CD1c-positive myeloid dendritic cell (primary cell): ENCODE measurements around the gene PPFIA3.
A peak's percentile ranks its signal among the peaks of the same experiment; 100 is the strongest.

Source experiments
- DNase-seq: peaks from one replicate; pipeline ENCODE4 v3.0.0-alpha.2; 2016; ENCODE audit errors: extremely low spot score

PPFIA3 gene

DNA sequence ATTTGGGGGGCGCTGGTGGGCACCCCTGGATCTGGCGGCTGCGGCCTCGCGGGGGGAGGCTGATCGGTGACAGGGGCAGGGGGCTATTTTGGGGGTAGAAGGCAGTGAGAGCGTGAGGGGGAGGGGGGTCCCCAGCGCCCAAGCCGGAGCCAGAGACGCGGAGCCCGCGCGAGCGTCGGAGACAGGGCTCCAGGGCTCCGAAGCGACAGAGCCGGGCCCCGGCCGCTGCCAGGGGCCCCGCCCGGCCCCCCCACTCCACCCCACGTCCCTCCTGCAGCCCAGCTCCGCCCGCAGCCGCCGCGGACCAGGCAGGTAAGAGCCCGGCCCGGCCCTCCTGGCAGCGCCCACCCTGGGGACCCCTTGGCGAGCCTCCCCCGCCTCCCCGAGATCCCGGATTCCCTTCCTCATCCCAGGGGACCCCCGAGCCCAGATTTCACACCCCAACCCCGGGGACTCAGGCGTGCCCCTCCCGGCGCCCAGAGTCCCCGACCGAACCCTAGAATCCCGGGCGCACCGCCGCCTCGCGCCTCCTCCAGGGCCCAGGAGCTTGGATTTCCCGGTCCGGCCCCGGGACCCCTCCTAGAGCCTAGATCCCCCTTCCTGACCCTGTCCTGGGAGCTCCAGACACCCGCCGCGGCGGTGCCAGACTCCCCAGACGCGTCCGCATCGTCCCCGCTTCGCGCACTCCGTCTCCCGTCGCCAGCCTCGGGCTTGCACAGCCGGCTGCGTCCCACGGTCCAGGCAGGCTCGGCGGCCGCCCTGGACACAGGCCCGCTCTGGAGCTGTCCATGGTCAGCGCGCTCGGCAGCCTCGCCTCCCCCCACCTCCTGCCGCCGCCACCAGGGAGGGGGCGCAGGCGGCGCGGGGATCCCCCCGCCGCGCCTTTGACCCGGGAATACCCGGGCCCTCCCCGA is at the start of gene PPFIA3:
PPFIA3 (plus strand) TSS at position 134 of the 914 bp plus-strand sequence. CDS start 8,330 bp downstream, outside the sequence.
- DNase-seq = peak; percentile 46

DNA sequence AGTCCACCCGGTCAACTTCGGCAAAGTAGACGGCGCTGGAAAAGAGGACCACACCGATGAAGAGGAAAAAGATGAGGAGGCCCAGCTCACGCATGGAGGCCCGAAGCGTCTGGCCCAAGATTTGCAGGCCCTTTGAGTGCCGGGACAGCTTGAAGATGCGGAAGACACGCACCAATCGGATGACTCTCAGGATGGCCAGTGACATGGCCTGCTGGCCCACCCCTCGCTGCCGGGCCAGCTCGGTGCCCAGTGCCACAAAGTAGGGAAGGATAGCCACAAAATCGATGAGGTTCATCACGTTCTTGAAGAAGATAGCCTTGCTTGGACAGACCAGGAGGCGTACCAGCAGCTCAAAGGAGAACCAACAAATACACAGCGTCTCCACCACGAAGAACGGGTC is 48.9 kb upstream of the PPFIA3 start:
- no peak for DNase-seq

DNA sequence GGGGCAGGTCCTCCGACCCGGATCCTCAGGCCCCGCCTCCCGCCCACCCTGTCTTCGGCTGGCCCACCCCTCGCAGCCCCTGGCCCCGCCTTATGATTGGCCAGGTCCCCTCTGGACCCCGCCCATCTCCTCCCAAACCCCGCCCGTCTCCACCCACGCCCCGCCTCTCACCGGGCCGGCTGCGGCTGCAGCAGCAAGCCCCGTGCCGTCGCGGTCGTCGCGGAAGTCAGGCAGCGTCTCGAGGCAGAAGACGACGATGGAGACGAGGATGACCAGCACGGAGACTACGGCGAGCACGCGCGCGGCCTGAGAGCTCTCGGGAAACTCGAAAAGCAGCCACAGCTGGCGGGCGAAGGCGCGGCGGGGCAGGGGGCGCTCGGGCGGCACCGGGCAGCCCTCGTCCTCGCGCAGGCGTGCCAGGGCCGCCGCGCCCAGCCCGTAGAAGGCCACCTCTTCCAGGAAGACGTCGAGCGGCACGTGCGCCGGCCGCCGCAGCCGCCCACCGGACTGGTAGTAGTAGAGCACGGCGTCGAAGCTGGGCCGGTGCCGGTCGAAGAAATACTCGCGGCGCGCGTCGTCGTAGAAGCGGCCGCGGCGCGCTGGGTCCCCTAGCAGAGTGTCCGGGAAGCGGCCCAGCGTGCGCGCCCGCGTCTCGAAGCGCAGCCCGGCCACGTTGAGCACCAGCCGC is 47.3 kb upstream of the PPFIA3 start:
- peak; percentile 19 for DNase-seq

DNA sequence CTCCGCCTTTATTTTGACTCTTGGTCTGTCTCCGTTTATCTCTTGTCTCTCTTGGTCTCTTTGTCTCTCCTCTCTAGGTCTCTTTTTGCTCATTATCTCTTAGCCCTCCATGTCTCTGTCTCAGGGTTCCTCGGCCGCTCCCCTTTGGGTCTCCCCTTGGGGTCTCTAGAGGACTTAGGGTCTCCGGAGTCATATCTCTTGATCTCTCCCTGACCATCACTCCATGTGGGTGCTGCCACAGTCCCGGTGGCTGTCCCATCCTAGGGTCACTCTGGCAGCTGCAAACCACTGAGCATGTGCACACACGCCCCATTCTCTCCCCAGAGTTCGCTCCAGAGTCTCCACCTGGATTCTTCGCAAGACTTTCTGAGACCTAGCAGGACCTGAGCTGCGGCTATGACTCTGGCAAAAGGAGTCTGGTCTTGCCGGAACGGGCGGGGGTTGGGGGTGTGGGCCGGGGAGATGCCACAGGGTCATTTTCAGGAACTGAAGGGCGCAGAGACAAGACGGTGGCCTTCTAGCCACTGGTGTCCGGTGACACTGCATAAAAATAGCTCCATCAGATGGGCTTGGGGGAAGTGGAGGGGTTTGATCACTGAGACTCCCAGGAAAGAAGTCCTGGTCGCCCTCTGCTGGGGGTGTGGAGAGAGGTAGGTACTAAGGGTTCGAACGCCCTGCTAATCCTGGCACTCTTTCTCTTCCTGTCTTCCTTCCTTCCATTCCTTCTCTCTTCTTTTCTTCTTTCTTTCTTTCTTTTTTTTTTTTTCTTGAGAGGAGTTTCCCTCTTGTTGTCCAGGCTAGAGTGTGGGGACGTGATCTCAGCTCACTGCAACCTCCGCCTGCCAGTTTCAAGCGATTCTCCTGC is 45.6 kb upstream of the PPFIA3 start:
- peak; percentile 42 for DNase-seq

DNA sequence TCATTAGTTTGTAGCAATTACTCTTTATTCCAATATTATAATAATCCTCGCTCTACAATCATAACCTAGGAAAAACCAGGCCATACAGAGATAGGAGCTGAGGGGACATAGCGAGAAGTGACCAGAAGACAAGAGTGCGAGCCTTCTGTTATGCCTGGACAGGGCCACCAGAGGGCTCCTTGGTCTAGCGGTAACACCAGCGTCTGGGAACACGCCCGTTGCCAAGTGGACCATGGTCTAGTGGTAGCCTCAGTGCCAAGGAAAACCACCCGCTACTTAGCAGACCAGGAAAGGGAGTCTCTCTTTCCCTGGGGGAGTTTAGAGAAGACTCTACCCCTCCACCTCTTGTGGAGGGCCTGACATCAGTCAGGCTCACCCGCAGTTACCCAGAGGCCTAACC is 44.5 kb upstream of the PPFIA3 start:
- peak; percentile 15 for DNase-seq

DNA sequence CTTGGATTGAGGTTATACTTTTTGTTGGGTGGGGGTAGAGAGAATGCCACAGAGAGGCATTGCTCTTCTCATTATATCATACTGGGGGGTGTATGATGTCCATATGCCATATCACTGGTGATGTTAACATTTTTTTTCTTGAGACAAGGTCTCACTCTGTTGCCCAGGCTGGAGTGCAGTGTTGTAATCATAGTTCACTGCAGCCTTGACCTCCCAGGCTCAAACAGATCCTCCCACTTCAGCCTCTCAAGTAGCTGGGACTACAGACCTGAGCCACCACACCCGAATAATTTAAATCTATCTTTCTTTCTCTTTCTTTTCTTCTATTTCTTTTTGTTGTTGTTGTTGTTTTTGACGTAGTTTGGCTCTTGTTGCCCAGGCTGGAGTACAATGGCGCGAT is 39.0 kb upstream of the PPFIA3 start:
- DNase-seq = no peak

DNA sequence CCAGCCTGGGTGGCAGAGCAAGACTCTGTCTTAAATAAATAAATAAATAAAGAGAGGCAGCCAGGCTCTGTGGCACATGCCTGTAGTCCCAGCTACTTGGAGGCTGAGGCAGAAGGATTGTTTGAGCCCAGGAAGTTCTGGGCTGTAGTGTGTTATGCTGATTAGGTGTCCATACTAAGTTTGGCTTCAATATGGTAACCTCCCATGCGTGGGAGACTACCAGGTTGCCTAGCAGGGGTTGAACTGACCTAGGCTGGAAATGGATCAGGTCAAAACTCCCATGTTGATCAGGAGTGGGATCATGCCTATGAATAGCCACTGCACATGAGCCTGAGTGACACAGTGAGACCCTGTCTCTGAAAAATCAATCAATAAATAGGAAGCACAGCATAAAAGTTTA is 38.1 kb upstream of the PPFIA3 start:
- DNase-seq = no peak

DNA sequence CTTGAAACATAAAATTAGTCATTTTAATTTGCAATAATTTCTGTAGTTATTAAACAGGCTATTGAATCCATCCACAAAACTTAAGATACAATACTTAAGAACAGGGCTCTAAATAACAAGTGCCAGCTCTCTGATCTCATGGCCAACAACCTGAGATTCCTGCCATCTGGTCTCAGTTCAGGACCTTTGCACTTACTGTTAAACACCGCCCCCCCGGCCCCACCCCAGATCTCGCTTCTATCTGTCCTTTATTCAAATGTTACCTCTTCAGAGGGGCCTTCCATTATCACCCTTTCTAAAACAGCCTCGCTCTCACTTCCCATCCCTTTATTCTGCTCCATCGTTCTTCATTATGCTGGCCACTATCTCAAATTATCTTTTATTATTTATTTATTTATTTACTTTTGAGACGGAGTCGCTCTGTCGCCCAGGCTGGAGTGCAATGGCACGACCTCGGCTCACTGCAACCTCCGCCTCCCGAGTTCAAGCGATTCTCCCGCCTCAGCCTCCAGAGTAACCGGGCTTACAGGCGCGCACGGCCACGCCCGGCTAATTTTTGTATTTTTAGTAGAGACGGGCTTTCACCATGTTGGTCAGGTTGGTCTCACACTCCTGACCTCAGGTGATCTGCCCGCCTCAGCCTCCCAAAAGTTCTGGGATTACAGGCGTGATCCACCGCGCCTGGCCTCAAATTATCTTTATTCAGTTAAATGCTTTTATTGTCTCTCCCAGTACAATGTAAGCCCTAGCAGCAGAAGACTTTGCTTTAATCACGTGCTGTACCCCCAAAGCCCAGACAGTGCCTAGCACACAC is 34.9 kb upstream of the PPFIA3 start:
- DNase-seq = no peak

DNA sequence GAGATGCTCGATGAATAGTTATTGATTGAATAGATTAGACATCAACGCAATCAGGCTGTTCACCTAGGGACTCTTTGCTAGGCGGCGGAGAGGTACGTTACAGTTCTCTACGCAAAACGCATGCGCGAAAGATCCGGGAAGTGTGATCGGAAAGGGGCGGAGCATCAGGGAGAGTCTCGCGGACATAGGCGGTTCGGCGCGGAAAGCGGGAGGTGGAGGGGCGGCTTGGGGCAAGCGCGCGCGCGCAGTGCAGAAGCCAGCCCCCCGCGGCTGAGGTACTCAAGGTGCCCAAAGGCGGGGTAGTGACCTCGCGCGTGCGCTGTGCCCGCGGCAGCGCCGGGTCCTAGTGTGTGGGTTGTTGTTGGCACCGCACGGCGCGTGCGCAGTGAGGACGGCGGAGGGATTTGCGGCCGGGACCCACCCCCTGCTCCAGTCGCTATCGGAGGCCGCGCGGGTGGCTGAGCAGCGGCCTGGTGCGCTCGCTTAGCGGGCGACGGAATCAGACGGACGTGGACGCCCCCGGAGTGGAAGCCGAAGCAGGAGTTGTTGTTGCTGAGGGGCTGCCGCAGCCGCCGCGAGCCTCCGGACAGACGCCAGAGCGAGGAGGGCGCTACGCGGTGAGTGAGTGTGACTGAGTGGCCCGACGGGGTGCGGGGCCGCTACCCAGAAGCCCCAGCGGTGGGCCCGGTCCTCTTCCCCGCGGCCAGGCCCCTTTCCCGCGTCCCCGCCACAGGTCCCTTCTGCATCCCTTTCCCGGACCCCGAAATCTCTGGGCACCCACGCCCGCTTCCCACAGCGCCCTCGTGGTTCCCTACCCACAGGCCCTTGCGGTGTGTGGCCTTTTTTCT is 34.1 kb upstream of the PPFIA3 start, which contains the start of gene SNRNP70:
SNRNP70 (plus strand) TSS at position 432 of the 848 bp plus-strand sequence. CDS start 964 bp downstream, outside the sequence.
- peak; percentile 99 for DNase-seq

DNA sequence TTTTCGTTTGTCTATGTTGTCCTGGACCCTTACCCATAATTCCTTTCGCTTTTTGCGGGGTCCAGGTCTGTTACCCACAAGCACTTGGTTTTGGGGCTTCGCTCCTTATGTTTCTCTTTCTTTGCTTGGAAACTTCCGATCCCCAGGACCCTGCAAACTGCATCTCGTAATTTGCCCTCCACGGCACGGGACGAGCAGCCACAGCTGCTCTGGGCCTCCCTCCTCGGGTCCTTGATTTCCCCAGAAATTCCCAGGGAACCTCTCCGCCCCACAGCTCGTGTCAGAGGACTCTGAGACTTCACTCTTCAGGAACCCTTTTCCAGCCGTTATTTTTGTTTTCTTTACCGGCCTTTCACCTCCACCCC is 33.5 kb upstream of the PPFIA3 start:
- no peak for DNase-seq

DNA sequence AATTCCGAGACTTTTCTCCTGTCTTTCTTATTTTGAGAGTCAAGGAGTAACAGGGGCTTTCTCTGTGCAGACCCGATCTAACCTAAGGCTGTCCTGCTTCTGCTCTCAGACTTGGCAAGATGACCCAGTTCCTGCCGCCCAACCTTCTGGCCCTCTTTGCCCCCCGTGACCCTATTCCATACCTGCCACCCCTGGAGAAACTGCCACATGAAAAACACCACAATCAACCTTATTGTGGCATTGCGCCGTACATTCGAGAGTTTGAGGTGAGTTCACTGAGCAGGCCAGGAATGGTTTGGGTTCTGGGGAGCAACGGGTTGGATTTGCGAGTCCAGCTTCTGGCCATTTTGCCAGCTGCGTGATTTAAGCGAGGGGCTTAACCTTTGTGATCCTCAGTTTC is 33.0 kb upstream of the PPFIA3 start:
- DNase-seq = no peak

DNA sequence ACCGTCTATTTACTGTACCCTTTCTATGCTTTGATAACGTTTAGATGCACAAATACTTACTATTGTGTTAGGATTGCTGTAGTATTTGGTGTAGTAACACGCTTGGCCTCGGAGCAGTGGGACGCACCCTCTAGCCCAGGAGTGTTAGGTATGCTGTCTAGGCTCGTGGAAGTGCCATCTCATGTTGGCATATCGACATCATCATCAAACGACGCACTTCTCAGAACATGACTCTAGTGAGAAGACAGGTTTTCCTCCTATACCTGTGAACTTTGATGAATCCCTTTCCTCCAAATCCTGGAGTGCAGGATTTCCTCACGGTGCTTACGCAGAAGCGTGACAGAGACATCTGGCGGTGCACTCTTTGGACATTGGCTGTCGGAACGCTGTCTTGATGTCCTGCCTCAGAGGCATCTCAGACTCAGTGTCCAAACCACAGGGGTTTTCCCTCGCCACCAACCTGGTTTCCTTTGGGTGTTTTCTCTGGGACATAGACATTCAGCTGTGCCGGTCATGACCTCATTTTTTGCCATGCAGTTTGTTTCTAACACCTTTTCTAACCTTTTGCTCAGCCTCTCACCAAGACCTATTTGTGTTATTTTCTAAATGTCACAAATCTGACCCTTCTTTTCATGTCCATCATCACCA is 27.8 kb upstream of the PPFIA3 start:
- no peak for DNase-seq

DNA sequence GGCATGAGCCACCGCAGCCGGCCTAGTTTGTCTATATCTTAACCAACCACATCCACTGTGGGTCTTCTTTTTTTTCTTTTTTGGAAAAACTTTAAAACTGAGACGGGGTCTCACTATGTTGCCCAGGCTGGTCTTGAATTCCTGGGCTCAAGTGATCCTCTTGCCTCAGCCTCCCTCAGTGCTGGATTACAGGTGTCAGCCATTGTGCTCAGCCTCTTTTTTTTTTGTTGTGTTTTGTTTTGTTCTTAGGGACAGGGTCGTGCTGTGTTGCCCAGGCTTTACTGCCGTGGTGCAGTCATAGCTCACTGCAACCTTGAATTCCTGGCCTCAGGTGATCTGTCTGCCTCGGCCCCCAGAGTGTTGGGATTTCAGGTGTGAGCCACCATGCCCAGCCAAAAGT is 26.7 kb upstream of the PPFIA3 start:
- DNase-seq = no peak

DNA sequence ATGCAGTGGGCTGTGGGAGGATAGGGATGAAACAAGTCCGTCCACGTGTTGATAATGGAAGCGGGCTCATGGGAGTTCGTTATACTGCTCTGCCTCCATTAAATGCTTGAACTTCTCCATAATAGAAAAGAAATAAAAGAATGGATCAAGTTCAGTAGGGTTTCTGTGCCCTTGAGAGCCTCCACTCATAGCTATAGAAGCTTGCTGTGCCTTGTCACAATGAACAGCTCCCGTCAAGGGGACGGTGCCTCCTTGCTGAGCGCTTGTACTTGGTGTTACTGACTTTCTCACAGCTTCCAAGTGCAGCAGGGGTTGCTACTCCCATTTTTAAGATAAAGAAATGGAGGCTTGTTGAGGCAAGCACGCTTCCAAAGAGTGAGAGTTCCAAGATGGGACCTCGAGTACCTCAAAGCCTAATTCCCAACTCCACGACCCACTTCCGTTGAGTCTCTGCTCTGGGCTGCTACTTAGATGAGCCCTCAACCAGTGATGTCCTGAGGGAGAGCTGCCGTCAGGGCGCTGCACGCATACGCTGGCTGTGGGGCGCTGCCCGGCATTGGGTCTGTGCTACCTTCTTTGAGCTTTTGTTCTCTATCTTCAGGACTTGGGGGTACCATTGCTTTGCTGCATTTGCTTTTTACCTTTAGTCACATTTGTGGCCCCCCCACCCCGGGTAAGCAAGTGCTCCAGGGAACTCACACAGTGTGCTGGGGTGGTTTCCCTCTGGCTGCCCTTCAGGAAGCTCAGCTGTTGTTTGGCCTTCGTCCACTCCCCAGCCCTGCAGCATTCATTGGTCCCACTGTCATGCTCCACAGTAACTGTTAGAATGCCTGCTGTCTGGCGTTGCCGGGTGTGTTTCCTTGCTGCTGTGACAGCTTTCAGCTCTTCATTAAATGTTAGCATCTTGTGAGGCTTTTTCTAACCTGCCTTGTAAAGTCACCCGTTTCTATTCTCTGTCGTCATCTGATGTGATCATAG is 24.6 kb upstream of the PPFIA3 start:
- DNase-seq = no peak

DNA sequence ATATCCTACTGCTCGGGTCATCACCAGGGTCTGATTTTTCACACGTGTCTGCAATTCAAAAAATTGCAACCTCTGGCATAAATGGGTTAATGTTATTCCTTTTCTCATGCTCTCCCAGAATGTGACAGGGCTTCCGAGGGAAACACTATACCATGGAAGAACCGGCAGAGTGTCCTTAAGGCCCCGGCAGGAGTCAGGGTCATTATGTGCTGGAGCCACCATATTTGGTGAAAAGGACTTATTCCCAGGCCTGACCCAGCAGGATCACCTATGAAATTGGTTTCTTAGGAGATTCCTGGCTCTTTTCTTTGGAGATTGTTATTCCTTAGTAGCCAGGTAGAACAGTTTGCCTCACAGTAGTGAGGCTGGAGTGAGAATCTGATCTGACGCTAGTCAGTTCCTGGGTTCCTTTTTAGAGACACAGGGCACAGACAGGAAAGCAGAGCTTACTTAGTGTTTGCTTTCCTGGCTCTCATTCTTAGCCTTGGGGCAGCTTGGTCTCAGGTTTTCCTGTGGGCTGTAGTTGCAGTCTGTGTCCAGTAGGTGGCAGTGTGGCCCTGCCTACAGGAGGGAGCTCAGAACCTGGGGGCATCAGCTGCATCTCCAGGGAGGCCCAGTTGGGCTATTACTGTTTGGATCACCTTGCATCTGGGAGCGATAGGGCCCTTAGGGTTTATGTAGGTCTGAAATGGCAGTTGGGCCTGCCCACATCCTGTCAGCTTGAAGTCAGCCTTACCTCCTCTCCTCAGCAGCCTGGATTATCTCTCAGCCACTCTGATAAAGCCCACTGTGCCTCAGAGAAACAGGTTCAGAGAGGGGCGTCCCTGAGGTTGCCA is 21.7 kb upstream of the PPFIA3 start:
- DNase-seq = peak; percentile 82

DNA sequence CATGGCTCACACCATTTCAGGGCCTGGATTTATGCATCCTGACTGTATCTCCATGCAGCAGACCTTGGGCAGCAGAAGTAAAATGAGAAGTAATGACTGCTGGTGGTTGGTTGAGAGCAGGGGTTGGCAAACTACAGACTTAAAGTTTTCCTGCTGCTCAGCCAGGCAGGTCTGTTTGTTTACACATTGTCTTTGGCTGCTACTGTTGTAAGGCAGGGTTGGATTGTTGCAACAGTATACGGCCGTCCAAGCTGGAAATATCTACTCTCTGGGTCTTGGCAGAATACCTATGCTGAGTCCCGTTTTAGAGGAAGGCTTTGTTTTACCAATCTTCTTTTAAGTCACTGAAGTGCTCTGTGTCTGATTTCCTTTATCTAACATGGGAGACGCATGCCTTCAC is 20.5 kb upstream of the PPFIA3 start:
- no peak for DNase-seq

DNA sequence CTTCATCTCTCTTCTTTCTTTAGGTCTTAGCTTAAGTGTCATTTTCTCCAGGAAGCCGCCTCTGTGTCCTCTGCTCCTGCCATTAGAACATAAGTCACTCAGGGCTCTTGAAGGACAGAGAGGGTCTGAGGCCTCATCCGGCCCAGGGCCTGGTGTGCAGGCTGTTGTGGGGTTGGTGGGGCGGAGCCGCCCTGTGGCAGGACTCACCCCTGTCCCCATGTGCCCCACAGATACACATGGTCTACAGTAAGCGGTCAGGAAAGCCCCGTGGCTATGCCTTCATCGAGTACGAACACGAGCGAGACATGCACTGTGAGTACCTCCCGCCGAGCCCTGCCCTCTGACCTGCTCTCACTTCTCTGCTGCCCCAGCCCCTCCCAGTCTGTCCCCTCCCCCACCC is 18.2 kb upstream of the PPFIA3 start:
- DNase-seq = no peak

DNA sequence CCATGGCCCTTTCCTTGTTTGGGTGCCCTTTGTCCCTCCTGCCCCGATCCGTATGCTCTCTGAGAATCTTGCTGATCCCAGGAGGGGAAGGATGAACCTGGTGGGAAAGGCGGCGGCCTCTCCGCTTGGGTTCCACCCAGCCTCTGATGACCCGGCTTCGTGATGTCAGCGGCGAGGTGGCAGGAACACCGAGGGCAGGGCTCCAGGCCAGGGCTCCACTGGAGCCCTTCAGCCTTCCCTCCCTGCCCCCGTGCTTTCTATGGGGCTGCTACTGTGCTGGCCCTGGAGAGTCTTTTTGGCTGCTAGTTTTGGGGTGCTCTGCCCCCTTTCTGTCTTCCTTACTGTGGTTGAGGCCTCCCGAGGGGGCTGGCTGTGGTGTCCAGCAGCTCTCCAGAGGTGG is 17.0 kb upstream of the PPFIA3 start:
- DNase-seq = no peak
